HUES48 (cell line): ENCODE measurements around the gene GPR15.

Experiments used
- H3K27ac ChIP-seq: one replicate; pipeline ENCODE4 v1.7.0; 2013; ENCODE audit warnings: low read depth, low read length, inconsistent platforms
- H3K27me3 ChIP-seq: 2 replicates; pipeline ENCODE4 v1.6.1; 2013; ENCODE audit warnings: mild to moderate bottlenecking, low read length; ENCODE audit not compliant: control insufficient read depth, insufficient read depth
- H3K36me3 ChIP-seq: 2 replicates; pipeline ENCODE4 v1.6.1; 2013; ENCODE audit warnings: low read length; ENCODE audit not compliant: control insufficient read depth, insufficient read depth
- H3K4me1 ChIP-seq: 2 replicates; pipeline ENCODE4 v1.6.1; 2013; ENCODE audit warnings: mild to moderate bottlenecking, low read length; ENCODE audit not compliant: control insufficient read depth, insufficient read depth
- H3K4me3 ChIP-seq: 2 replicates; pipeline ENCODE4 v1.5.1; 2013; ENCODE audit warnings: mild to moderate bottlenecking, low read depth, low read length
- H3K9ac ChIP-seq: 2 replicates; pipeline ENCODE4 v1.6.1; 2013; ENCODE audit warnings: mild to moderate bottlenecking, low read depth, low read length, moderate library complexity
- H3K9me3 ChIP-seq: 2 replicates; pipeline ENCODE4 v1.6.1; 2013; ENCODE audit warnings: low read length; ENCODE audit not compliant: control insufficient read depth, insufficient read depth

The GPR15 gene

GRCh38 chr3:98551236-98551635, 19.5 kb downstream of the GPR15 start:
- Histone ChIP-seq H3K4me1 (no peaks in the 10 kb centered on the region), H3K27ac (no peak overlapping the region), H3K4me3 (no peak overlapping the region), H3K9me3 (no peaks in the 10 kb centered on the region), H3K9ac (no peak overlapping the region), H3K27me3 (no peaks in the 10 kb centered on the region), H3K36me3 (no peaks in the 10 kb centered on the region)

DNA sequence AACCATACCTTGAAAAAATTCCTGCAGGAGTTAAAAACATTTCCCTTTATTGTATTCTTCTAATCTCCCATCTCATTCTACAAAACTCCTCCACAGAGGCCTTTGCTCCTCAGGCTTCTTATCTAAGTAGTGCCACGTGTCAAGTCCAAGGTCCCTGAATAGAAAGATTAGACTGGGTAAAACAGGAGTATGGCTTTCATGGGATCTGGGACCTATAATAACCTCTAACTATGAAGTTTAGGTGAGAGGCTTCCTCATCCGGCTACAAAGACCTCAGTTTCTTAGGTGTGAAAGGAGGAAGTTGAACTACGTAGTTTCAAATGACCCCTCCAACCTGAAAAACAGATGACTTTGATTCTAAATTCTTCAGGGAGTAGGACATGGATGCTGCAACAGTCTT, 20.0 kb downstream of the GPR15 start:
- H3K4me1 ChIP-seq, result no peaks in the 10 kb centered on the region
- no peak overlapping the region for H3K4me3 ChIP-seq
- H3K9ac ChIP-seq, result no peak overlapping the region
- no peak overlapping the region for H3K27ac ChIP-seq
- no peaks in the 10 kb centered on the region for H3K36me3 ChIP-seq
- no peaks in the 10 kb centered on the region for H3K27me3 ChIP-seq
- H3K9me3 ChIP-seq, result no peaks in the 10 kb centered on the region

DNA sequence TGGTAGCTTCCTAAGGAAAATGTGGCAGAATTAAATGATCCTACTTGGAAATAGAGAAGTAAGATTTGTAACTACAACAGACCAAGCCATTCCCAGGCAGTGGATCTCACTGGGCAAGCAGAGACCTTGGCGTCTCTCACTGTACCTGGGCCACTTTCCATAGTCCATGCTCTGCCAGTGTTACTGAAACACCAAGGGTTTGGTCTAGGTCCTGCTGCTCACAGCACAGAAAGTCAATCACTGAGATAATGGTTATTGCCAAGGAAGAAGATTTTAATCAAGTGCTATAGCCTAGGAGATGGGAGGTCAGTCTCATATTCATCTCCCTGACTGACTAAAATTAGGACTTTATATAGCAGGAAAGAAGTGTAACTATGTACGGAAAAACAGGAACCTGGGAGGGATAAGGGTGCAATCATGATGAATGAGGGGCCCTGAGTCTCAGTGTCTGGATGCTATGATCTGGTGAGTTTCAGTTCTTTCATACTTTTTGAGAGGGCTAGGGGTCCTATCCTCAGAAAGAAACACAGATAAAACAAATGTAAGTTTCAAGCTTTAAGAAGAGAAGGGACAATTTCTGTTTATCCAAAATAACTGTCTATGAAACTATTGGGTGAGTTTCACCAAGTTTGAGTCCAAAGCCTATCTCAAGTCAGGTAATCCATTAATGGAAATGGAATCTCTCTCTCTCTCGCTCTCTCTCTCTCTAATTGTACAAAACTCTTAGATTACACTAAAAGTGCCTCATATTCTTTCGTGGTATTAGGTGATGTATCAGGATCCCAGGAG, 20.6 kb downstream of the GPR15 start:
- Histone ChIP-seq H3K4me1 (no peaks in the 10 kb centered on the region), H3K9me3 (no peaks in the 10 kb centered on the region), H3K4me3 (no peak overlapping the region), H3K36me3 (no peaks in the 10 kb centered on the region), H3K27me3 (no peaks in the 10 kb centered on the region), H3K27ac (no peak overlapping the region), H3K9ac (no peak overlapping the region)

DNA sequence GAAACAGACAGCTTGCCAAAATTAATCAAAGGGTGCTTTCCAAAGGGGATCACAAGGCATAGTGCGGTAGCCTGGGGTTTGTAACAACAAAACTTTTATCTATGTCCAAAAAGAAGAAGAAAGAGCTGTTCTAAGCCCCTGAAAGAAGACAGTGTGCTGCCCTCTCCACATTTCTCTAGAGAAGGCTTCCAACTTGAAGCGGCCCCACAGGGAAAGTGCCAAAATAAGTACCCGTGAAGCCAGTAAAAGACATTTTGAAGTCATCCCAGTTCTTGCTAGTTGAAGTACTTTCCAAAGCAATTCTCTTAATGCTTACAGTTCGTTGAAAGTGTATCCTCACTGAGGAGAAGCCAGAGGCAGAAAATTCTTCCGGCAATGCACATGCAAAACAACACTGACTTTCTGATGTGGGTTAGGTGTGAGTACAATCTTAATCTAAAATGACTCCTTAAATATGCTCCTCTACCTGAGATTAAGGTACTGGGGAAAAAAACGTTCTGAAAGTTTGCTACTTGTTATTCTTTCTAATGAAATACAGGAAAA, 21.3 kb downstream of the GPR15 start:
- H3K27ac ChIP-seq, result no peak overlapping the region
- H3K9me3 ChIP-seq, result no peaks in the 10 kb centered on the region
- no peak overlapping the region for H3K4me3 ChIP-seq
- H3K27me3 ChIP-seq, result no peaks in the 10 kb centered on the region
- H3K36me3 ChIP-seq, result no peaks in the 10 kb centered on the region
- no peaks in the 10 kb centered on the region for H3K4me1 ChIP-seq
- H3K9ac ChIP-seq, result no peak overlapping the region

GRCh38 chr3:98553753-98554152, 22.0 kb downstream of the GPR15 start:
- Histone ChIP-seq H3K27me3 (no peaks in the 10 kb centered on the region), H3K9me3 (no peaks in the 10 kb centered on the region), H3K36me3 (no peaks in the 10 kb centered on the region), H3K9ac (no peak overlapping the region), H3K27ac (no peak overlapping the region), H3K4me3 (no peak overlapping the region), H3K4me1 (no peaks in the 10 kb centered on the region)

DNA sequence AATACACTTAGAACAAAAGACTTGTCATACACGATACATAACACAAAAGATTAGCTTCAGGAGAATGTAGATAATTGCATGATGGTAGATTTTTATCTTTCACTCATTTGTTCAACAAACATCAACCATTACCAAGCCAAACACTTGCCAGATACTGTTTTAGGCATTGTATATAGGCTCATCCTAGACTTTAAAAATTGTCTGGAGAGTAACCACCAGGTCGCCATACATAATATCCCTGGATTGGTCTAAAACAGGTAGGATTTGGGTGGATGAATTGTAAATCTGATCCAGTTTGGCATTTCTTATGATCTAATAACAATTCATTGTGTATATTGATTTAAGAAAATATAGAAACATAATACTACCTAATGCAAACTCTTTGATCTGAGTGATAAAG, 22.8 kb downstream of the GPR15 start:
- no peaks in the 10 kb centered on the region for H3K4me1 ChIP-seq
- H3K36me3 ChIP-seq, result no peaks in the 10 kb centered on the region
- no peak overlapping the region for H3K9ac ChIP-seq
- no peak overlapping the region for H3K4me3 ChIP-seq
- no peaks in the 10 kb centered on the region for H3K9me3 ChIP-seq
- H3K27me3 ChIP-seq, result no peaks in the 10 kb centered on the region
- no peak overlapping the region for H3K27ac ChIP-seq

- H3K27me3 ChIP-seq, result no peaks in the 10 kb centered on the region
- H3K4me3 ChIP-seq, result no peak overlapping the region
- H3K9ac ChIP-seq, result no peak overlapping the region
- H3K27ac ChIP-seq, result no peak overlapping the region
- no peaks in the 10 kb centered on the region for H3K4me1 ChIP-seq
- no peaks in the 10 kb centered on the region for H3K9me3 ChIP-seq
- H3K36me3 ChIP-seq, result no peaks in the 10 kb centered on the region
These were observed 23.2 kb downstream of the GPR15 start for GRCh38 chr3:98555025-98555379.

DNA sequence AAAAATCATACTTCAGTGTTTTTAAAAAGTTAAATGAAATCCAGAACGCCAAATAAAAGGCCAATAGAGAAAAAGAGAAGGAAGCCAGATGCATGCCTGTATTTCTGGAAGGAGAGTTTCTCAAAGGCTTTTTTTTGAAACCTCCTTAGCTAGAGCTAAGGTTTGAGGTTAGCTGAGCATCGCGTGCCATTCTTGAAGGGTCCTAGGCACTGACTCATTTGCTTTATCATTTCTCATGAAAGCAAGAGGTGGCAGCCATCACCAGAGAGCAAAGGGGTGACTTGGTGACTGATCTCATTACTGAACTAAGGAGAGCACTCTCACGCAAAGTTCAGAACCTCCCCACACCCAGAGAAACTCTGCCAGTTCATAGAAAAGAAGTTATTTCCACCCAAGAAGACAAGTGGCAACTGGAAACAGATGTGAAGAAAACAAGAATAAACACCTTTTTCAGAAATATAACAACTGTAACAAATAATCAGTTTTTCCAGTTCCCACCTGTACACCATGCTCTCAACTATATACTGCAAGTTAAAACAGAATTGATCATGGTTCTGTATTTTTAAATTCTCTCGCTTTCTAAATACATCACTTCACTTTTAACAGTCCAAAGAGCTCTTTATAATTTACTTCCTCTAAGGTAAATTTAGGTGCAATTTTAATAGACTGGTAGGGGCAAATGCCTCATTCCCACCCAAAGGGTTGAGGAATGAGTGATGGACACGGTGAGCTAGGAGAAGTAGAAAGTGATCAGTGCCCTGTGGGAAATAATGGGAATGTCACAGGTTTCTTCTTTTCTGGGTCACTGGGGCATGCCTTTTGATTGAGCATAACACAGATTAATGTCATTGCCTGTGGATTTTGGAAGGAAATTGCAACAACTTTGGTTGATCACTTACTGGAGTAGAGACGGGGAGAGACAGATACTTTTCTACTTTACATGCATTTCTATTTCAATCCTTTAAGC, 24.7 kb downstream of the GPR15 start:
- Histone ChIP-seq H3K4me3 (no peak overlapping the region), H3K27me3 (no peaks in the 10 kb centered on the region), H3K27ac (no peak overlapping the region), H3K36me3 (no peaks in the 10 kb centered on the region), H3K9ac (no peak overlapping the region), H3K4me1 (no peaks in the 10 kb centered on the region), H3K9me3 (no peaks in the 10 kb centered on the region)

- H3K9ac ChIP-seq, result no peak overlapping the region
- H3K27me3 ChIP-seq, result no peaks in the 10 kb centered on the region
- no peak overlapping the region for H3K4me3 ChIP-seq
- H3K4me1 ChIP-seq, result no peaks in the 10 kb centered on the region
- H3K27ac ChIP-seq, result no peak overlapping the region
- no peaks in the 10 kb centered on the region for H3K36me3 ChIP-seq
- no peaks in the 10 kb centered on the region for H3K9me3 ChIP-seq
These were observed 25.7 kb downstream of the GPR15 start for GRCh38 chr3:98557324-98558010.

GRCh38 chr3:98558100-98558827, 26.5 kb downstream of the GPR15 start:
- H3K9ac ChIP-seq, result no peak overlapping the region
- H3K9me3 ChIP-seq, result no peaks in the 10 kb centered on the region
- no peak overlapping the region for H3K27ac ChIP-seq
- H3K27me3 ChIP-seq, result no peaks in the 10 kb centered on the region
- no peaks in the 10 kb centered on the region for H3K36me3 ChIP-seq
- H3K4me3 ChIP-seq, result no peak overlapping the region
- H3K4me1 ChIP-seq, result no peaks in the 10 kb centered on the region
